Inflammatory macrophage treated with lipopolysaccharide for 4 hours (primary cell): ENCODE data around the gene SLC26A9.

Source experiments
- DNase-seq: peaks from one replicate; pipeline ENCODE4 v3.0.0-alpha.2; 2020

SLC26A9 gene

GRCh38 chr1:205972491-205973168 lies 29.4 kb upstream of the SLC26A9 start:
- DNase-seq = no peak

GRCh38 chr1:205972081-205972480 lies 28.8 kb upstream of the SLC26A9 start:
- DNase-seq = no peak

GRCh38 chr1:205971082-205971481 lies 27.8 kb upstream of the SLC26A9 start:
- DNase-seq = no peak

DNA sequence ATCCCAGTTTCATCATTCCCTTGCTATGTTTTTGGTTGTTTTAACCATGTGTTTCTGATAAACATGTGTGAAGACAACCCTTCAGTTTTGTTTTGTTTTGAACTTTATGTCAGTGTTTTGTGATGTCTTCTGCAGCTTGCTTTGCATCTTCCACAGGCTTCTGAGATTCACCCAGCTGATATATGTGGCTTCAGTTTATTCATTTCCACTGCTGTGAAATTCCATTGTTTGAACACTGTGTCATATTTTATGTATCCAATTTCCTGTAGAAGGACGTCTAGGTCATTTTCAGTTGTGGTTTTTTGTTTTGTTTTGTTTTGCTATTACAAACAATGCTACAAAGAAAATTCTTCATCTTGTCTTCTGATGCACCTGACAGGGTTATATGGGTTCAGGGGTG lies 27.2 kb upstream of the SLC26A9 start:
- DNase-seq = no peak

DNA sequence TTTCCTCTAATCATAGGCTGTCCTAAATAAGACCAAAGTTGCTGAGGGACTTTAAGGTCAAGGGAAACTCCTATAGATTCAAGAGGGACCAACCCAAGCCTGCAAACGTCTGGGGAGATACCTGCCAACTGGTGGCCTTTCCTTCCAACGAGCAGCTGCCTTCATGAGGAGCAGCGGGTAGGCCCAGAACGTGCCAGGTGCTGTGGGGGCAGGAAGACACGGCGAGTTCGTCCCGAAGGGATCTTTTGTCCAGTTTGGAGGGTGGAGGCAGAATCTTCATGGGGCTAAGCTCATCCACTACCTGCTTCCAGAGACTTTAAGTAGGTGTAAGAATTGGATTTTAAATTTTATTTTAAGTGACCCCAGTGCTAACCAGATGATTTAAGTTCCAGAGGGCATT lies 26.0 kb upstream of the SLC26A9 start:
- DNase-seq = no peak

GRCh38 chr1:205967554-205968335 lies 24.5 kb upstream of the SLC26A9 start:
- DNase-seq = no peak

DNA sequence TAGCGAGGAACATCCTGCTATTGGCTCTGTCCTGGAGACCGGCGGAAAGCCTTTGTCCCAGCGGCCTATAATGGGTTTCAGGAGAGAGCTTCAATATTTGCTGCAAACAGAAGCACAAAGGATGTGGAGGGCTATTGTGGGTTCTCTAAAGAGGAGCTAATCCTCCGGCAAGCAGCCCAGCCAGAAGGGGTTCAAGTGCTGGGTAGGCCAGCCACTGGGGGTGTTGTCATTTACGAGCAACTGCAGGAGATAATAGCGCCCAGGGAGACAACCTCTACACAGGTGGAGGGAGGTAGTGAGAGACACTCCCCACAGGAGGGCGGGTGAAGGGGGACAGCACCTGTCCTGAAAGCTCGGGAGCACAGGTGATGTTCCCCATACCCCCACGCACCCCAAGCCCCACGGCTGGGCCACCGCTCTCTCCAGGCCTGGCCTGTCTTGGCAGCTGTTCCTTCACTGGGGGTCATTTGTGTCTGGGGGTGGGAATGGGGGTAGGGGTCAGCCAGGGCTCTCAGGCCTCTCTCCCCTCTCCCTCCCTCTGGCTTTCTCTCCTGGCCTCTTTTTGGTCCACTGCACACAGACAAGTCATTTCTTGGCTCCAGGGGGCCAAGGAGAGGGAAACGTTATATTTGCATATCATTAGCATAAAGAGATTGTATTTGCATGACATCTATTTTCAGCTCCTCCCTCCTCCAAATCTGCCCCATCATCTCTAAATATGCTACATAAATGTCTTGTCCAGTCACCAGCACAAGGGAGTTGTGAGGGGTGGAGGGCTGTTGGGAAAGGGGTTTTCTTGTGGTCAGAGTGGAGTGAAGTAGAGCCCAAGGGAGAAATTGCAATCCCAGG lies 22.0 kb upstream of the SLC26A9 start:
- no peak for DNase-seq

DNA sequence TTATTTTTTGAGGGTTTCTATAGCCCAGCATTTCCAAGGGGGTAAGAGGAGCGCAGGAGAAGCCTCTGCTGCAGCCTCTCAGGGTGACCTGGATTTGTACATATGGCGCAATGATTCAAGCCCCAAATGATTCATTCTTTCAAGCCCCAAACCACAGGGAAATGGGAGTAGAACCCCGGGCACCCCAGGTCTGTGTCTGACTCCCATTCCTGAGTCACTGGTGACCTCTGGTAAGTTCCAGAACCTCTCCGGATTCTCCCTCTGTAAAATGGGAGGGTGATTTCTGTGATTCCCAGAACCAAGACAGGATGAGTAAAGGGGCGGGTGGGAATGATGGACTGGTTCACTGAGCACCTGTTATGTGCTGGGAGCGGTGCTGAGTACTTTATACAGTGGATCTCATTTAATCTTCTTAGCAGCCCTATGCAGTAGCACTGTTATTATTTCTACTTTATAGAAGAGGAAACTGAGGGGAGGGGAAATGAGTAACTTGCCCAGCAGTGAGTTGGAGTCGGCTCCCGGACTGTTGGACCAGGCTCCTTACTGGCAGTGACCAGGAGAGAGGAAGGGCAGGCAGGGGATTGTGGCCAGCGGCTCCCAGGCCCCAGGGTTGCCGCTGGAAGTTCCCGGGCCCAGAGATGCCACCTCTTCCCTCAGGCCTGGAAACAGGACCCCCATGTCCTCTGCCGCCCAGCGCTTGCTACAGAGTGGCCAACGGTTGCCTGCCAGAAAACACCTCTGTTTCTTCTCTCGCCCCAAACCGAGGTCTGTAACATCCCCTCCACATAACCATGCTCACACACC lies 20.3 kb upstream of the SLC26A9 start:
- DNase-seq = peak; percentile 37

DNA sequence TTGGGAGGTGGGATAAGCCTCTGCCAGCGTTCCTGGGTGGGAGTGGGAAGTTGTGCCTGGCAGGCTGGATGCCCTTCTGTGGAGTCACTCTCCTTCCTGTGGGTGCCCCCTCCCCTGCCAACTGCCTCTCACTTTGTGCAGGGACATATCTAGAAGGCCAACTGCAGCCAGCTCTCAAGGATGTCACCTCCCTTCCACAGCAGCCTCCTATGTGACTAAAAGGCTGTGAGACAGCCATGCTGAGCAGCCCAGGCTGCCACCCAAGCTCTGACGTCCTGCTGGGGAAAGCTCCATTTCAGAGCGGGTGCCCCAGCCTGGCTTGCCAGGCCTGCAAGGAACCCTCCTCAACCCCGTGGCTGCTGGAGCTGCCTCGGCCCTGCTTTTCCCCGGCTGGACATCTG lies 19.6 kb upstream of the SLC26A9 start:
- DNase-seq = no peak

DNA sequence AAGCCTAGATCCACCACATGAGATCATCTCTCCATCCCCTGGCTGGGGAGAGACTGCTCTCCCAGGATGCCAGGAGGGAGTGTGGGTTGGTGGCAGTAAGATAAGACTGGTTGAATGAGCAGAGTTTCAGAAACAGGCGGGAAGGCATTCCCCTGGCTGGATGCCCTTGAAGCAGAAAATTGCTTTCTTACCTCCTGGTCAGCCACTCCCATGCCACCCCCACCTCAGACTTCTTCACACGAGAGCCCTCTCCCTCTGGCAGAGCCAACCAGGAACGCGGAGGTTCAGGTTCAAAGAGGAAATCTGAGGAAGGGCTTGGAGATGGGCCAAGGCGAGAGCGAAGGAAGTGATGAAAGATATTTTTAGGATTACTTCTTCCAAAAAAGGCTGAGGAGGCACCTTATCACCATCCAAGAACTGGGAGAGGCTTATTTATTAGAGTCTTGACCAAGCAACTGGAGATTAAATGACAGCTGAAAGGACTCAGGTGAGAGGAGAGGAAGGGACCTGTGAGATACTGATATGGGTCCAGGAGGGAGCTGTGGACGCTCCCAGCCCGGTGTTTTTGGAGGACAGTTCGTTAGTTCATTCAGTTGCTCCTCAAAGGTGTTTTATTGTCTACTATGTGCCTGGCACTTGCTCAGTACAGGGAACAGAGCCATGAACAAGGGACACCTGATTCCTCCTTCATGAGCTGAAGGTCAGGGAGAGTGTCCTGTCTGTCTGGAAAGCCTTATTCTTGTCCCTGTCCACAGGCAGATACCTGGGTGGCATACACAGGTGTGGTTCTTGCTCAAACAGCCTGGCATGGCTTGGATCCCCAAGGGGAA lies 18.9 kb upstream of the SLC26A9 start:
- no peak for DNase-seq

DNA sequence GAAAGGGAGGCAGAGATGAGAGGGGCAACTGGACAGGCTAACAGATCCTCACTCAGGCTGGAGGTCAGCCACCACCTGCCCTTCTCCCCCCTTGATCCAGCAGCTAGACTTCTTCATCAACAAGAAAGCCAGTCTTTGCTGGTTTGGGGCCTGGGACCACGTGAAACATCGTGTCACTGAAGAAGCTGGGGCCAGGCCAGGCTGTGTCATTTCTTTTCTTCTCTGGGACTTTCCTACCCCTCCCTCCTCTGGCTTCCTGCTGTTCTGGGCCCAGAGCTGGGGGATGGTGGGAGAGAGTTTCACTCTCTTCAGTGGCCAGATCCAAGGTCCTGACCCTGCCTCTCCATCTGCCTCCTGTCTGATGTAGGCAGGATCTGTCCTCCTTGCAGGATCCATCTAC lies 18.1 kb upstream of the SLC26A9 start:
- peak; percentile 46 for DNase-seq

- DNase-seq = no peak
Observed at GRCh38 chr1:205959789-205960188, 16.5 kb upstream of the SLC26A9 start.

GRCh38 chr1:205955499-205955898 lies 12.2 kb upstream of the SLC26A9 start:
- DNase-seq = no peak

- no peak for DNase-seq
Observed at GRCh38 chr1:205954819-205955404, 11.7 kb upstream of the SLC26A9 start.

DNA sequence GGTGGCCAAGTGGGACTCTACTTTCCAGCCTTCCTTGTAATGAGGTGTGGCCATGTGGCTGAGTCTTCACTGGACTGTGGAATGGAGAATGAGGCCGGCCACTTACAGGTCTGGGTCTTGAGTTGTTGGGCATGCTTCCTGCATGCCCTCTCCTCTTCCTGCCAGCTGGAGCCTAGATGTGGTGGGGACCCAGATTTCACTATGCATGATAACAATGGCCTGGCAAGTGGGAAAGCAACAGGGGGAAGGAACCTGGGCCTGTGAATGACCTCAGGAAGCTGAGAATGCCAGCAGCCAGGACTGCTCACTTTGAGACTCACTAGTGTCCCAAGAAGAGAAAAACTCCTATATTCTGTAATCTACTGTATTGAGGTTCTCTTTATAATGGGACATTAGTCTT lies 8.5 kb upstream of the SLC26A9 start:
- no peak for DNase-seq

- peak; percentile 76 for DNase-seq
Observed at GRCh38 chr1:205950826-205951549, 7.7 kb upstream of the SLC26A9 start.

DNA sequence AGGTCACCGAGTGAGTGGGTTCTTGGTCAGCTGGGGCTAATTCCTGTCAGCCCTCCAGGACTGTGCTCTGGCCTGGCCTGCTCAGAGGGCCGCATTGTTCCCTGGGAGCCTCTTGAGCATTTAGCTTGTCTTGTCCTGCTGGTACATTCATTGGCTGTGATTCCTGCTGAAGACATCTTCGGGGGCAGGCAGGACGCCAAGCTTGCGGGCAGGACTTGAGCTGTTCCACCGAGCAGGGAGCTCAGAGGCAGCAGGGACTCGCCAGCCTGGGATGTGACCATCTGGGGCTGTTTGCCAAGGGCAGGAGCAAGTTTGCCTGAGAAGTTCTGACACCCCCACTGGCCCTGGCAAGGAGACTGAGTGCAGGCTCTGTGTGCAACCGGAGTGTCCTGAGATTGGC lies 7.0 kb upstream of the SLC26A9 start:
- DNase-seq = no peak

GRCh38 chr1:205949753-205950152 lies 6.5 kb upstream of the SLC26A9 start:
- no peak for DNase-seq

GRCh38 chr1:205948886-205949285 lies 5.6 kb upstream of the SLC26A9 start:
- no peak for DNase-seq

DNA sequence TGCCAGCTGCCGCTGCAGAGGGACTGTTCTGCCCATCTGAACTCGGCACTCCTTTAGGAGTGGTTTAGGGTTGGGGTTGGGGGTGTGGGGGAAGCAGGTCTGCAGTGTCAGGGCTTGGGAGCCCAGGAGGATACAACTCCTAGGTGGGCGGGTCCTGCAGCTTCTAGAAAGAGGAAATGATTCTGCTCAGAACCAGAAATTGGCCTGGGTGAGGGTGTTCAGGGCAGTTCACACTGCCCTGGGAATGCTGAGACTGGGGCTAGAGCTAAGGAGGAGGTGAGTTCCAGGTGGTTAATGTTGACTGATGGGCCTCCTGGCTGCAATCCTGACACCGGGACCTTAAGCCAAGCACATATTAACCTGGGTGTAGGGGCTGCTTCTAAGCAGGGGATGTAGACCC lies 4.8 kb upstream of the SLC26A9 start:
- peak; percentile 68 for DNase-seq

DNA sequence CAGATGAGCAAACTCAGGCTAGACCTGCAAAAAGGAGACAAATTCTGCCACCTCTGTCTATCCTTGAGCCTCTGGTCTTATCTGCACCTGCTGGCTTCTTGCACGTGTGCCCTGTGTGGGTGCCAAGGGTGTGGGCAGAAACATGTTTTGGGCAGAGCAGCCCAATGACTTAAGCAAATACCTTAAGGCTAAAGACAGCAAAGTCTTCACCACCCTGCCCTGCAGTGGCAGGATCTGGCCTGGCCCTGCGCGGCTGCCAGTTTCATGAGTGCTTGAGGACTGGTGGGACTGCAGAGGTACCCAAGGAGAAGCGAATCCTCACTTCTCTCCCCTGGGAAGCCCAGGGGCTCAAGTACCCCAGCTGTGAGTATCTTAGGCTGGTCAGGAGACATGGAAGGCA lies 3.8 kb upstream of the SLC26A9 start:
- DNase-seq = no peak
